ENCODE data around the gene FARS2.

GRCh38 chr6:5323979-5324378 is 62.7 kb downstream of the FARS2 start:
- TF ChIP-seq CTCF (IDR thresholded peaks at IDR 0.05) (no peak), POLR2A (IDR thresholded peaks at IDR 0.05) (no peak)
